IPS-18a (cell line): ENCODE data around the gene ZDHHC7.

Source experiments
- H3K27ac ChIP-seq: one replicate; pipeline ENCODE4 v1.5.1; 2013; ENCODE audit warnings: low read length
- H3K27me3 ChIP-seq: one replicate; pipeline ENCODE4 v1.6.1; 2013; ENCODE audit warnings: mild to moderate bottlenecking, low read length; ENCODE audit not compliant: control insufficient read depth, insufficient read depth
- H3K36me3 ChIP-seq: one replicate; pipeline ENCODE4 v1.6.1; 2013; ENCODE audit warnings: low read depth, low read length; ENCODE audit not compliant: control insufficient read depth
- H3K4me1 ChIP-seq: one replicate; pipeline ENCODE4 v1.6.1; 2013; ENCODE audit warnings: low read depth, low read length; ENCODE audit not compliant: control insufficient read depth
- H3K4me3 ChIP-seq: one replicate; pipeline ENCODE4 v1.5.1; 2013; ENCODE audit warnings: low read length
- H3K9ac ChIP-seq: one replicate; pipeline ENCODE4 v1.6.1; 2013; ENCODE audit warnings: mild to moderate bottlenecking, low read length, moderate library complexity
- H3K9me3 ChIP-seq: one replicate; pipeline ENCODE4 v1.6.1; 2013; ENCODE audit warnings: low read depth, low read length; ENCODE audit not compliant: control insufficient read depth

The ZDHHC7 gene

DNA sequence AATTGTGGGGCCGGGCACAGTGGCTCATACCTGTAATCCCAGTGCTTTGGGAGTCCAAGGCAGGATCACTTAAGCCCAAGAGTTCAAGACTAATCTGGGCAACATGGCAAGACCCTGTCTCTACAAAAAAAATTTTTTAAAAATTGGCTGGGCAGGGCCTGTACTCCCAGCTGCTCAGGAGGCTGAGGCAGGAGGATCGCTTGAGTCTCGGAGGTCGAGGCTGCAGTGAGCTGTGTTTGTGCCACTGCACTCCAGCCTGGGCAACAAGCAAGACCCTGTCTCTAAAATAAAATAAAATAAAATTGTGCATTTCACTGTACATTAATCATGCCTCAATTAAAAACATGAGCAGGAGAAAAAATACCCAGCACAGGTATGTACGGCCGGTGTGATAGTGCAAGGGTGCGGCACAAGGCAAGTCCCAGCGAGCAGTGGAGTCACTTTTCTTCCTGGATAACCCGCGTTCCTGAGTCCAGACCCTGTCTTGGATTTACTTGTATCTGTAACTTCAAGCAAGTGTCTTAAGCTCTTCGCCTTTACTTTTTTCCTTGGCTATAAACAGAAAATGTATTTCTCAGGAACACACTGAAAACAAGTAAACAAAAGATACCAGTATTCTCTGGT lies 11.4 kb downstream of the ZDHHC7 start:
- Histone ChIP-seq H3K36me3 (peaks cover 18% of the 10 kb centered on the region), H3K27me3 (no peaks in the 10 kb centered on the region), H3K4me1 (peaks cover 14% of the 10 kb centered on the region), H3K9me3 (no peaks in the 10 kb centered on the region), H3K4me3 (no peak overlapping the region), H3K9ac (no peak overlapping the region), H3K27ac (no peak overlapping the region)

DNA sequence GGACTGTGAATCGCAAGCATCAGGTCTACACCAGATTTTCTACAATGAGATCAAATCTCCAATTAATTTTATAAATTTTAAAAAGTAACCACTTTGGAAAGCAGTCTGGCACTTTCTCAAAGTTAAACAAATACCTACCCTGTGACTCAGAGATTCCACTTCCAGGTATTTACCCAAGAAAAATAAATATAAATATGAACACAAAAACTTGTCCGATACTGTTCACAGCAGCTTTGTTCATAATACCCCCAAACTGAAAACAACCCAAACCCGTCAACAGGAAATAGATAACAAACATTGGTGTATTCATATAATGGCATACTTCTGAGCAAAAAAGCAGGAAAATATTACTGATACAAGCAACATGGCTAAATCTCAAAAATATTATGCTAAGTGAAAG lies 12.1 kb downstream of the ZDHHC7 start:
- Histone ChIP-seq H3K9ac (no peak overlapping the region), H3K36me3 (peaks cover 26% of the 10 kb centered on the region), H3K4me3 (no peak overlapping the region)

DNA sequence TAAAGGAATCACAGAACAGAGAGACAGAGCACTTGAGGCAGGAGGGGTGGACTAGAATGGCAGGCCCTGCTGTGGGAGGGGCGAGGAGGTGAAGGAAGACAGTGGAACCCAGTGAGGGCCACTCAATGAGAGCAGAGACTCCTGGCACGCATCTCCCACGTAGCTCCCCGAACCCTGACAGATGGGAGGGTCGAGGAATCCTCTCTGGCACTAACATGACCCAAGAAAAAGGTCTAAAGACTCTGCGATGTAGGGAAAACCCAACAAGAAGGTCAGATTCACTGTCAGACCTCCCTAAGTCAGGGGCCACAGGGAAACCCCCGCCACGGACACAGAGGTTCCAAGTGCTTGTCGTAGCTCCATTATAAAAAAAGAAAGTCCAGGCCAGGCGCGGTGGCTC lies 15.0 kb downstream of the ZDHHC7 start:
- Histone ChIP-seq H3K27me3 (no peaks in the 10 kb centered on the region), H3K36me3 (peaks cover 37% of the 10 kb centered on the region), H3K4me3 (no peak overlapping the region), H3K9me3 (no peaks in the 10 kb centered on the region), H3K27ac (no peak overlapping the region), H3K9ac (no peak overlapping the region), H3K4me1 (no peaks in the 10 kb centered on the region)

More for the DNA sequence above, 12.1 kb downstream of the ZDHHC7 start:
- Histone ChIP-seq H3K4me1 (peaks cover 14% of the 10 kb centered on the region), H3K27ac (no peak overlapping the region), H3K27me3 (no peaks in the 10 kb centered on the region), H3K9me3 (no peaks in the 10 kb centered on the region)

DNA sequence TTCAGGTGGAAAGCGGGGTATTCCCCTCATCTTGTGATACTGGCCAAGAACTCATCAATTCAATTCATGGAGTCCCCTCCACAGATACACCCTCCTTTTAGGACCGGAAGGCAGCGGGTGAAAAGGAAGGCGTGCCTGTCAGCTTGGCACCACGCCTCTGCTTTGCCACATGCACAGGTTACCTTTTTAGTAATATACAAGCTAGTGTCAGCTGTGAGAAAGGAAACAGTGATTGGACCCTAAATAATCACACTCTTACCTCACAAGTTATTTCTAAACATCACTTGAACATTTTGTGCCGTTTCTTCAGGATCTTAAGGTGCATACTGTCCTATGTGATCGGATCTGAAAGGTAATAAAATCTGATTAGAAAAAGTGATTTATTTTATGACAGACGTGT lies 15.7 kb downstream of the ZDHHC7 start:
- H3K9me3 ChIP-seq = no peaks in the 10 kb centered on the region
- no peak overlapping the region for H3K27ac ChIP-seq
- no peak overlapping the region for H3K9ac ChIP-seq
- no peak overlapping the region for H3K4me3 ChIP-seq
- H3K36me3 ChIP-seq = peaks cover 36% of the 10 kb centered on the region
- H3K4me1 ChIP-seq = no peaks in the 10 kb centered on the region
- H3K27me3 ChIP-seq = no peaks in the 10 kb centered on the region

DNA sequence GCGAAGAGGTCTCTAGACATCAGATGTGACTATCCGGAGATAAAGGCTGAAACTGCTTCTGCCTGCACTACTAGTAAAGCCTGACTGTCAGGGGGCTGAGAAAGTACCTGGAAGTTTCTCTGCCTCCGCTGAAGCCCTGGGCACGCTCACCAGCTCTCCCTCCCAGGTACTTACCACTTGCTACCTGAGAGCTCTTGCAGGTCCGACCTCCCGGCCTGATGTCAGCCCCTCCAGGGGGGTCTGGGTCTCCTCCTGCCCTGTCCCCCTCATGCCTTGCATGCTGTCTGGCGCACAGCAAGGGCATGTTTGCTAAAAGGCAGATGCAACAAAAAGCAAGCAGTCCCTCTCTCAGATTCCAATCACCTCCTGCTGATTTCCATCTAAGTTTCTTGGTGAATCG lies 17.4 kb downstream of the ZDHHC7 start:
- no peak overlapping the region for H3K27ac ChIP-seq
- no peaks in the 10 kb centered on the region for H3K27me3 ChIP-seq
- peaks cover 39% of the 10 kb centered on the region for H3K36me3 ChIP-seq
- no peaks in the 10 kb centered on the region for H3K4me1 ChIP-seq
- no peak overlapping the region for H3K4me3 ChIP-seq
- no peaks in the 10 kb centered on the region for H3K9me3 ChIP-seq
- no peak overlapping the region for H3K9ac ChIP-seq

DNA sequence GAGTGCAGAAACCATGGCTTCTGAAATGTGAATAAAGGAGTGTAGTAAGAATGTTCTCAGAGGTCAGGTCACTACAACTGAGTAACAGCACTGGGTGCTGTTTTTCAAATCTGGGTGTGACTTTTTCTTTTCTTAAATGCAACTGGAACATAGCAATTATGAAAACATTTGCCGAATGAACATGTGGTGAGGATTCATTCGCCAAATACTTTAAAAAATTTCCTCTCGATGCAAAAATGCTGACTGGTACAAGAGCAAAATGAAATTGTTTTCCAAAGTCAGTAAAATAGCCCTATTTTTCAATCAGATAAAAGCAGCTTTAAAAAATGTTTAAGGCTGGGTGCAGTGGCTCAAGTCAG lies 18.6 kb downstream of the ZDHHC7 start:
- Histone ChIP-seq H3K9me3 (no peaks in the 10 kb centered on the region), H3K27ac (no peak overlapping the region), H3K36me3 (peaks cover 44% of the 10 kb centered on the region), H3K4me3 (no peak overlapping the region), H3K4me1 (no peaks in the 10 kb centered on the region), H3K27me3 (no peaks in the 10 kb centered on the region), H3K9ac (no peak overlapping the region)

DNA sequence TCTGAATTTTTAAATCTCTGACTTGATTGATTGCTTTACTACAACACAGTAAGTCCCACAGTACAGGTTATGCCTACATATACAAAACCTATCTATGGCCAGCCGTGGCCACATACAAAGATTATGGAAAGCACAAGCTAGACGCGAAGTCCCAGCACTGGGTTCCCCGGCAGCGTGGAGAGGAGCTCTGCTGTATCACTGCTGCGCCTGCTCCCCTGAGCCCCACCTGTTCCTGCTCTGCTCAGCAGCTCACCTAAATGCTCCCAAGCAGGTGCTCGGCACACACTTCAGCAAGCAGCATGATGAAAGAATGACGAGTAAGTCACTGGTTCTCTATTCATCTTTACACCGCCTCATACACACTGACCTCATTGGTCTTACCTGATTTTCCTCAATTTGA lies 20.6 kb downstream of the ZDHHC7 start:
- H3K9me3 ChIP-seq = no peaks in the 10 kb centered on the region
- H3K27ac ChIP-seq = no peak overlapping the region
- no peak overlapping the region for H3K9ac ChIP-seq
- no peaks in the 10 kb centered on the region for H3K27me3 ChIP-seq
- no peak overlapping the region for H3K4me3 ChIP-seq
- H3K4me1 ChIP-seq = no peaks in the 10 kb centered on the region
- peaks cover 51% of the 10 kb centered on the region for H3K36me3 ChIP-seq

DNA sequence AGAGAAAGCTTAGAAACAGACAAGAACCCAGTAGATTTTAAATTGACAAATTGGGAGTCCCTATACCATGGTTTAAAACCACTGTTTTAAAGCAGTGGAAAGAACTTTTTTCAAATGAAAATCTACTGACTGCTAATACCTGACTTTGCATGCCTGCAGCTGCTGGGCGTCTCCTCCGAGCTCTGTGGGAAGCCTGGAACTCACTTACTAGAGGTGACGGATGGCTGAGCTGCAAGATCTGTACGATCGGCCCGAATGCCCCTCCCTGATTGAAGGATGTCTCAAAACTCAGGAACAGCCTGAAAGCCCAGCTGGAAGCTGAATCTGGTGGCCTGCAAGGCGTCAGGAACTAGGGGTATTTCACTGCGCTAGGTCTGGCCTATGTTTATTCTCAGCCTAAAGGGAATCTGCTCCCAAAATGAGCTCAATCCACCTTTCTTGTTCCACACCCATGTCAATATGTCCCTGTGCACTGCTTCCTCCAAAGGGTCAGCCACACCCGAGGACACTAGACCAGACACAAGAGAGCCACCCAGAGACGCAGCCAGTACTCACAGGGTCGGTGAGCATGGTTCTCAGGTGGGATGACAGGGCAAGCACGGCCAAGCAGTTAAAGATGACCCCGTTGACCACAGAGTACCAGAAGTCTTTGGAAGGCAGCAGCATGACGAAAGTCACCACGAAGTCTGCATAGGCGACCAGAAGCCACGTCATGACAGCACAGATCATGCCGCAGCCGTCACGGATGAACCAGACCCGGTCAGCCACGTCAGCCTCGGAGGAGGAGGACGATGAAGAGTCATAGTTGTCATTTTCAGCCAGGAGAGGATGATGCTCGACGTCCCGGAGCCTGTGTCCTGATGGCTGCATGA lies 21.4 kb downstream of the ZDHHC7 start:
- Histone ChIP-seq H3K4me1 (no peaks in the 10 kb centered on the region), H3K27me3 (no peaks in the 10 kb centered on the region), H3K27ac (no peak overlapping the region), H3K9ac (no peak overlapping the region), H3K9me3 (no peaks in the 10 kb centered on the region), H3K4me3 (no peak overlapping the region), H3K36me3 (peaks cover 44% of the 10 kb centered on the region)

DNA sequence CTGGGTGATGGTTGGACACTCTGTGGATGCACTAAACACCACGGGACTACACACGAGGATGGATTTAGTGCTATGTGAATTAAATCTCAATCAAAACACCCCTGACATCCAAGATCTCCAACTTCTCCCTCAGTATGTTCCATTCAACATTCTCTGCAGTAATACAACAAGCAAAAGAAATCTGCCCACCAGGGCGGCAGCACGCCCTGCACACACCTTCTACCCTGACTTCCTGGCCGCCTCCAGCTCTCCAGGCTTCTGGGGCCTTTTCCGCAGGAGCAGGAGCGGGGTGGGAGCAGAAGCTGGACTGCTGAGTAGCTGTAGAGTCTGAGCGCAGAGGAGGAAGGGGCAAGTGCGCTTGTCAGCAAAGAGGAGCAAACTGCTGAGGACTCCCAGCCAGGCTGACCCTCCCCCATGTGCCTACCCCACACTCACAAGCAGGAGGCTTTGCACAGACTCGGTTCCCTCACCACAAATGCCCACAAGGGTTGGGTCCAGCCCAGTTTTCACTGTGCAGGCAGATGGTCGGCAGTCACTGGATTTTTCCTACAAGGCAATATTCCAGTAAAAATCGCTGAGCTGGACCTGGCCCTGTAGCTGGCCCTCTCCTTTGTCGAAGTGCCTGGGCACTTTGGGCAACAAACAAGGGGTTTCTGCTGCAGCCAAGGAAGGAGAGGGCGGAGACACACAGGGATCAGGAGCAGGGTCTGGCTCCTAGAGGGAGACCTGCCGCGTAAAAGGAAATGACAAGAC lies 22.8 kb downstream of the ZDHHC7 start:
- no peaks in the 10 kb centered on the region for H3K9me3 ChIP-seq
- no peak overlapping the region for H3K9ac ChIP-seq
- no peak overlapping the region for H3K4me3 ChIP-seq
- no peak overlapping the region for H3K27ac ChIP-seq
- no peaks in the 10 kb centered on the region for H3K27me3 ChIP-seq
- H3K4me1 ChIP-seq = no peaks in the 10 kb centered on the region
- peaks cover 30% of the 10 kb centered on the region for H3K36me3 ChIP-seq

DNA sequence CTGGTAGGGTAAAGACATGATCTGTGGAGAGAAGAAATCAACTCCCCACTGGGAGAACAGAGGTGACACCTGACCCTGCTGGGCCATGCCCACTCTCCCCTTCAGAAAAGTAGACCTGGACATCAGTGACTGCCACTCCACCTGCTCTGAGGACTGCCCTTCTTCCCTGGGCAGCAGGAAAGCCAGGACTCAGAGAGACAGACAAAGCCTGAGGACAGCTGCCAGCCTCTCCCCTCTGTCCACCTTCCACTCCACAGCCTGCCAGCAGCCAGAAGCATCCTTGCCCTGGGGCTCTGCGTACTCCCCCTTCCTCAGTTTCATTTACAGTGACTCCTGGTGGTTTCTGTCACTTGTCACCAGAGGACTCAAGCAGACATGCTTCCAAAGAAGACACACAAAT lies 24.5 kb downstream of the ZDHHC7 start:
- H3K4me1 ChIP-seq = no peaks in the 10 kb centered on the region
- no peaks in the 10 kb centered on the region for H3K9me3 ChIP-seq
- H3K27me3 ChIP-seq = no peaks in the 10 kb centered on the region
- H3K27ac ChIP-seq = no peak overlapping the region
- peaks cover 25% of the 10 kb centered on the region for H3K36me3 ChIP-seq
- H3K4me3 ChIP-seq = no peak overlapping the region
- H3K9ac ChIP-seq = no peak overlapping the region

DNA sequence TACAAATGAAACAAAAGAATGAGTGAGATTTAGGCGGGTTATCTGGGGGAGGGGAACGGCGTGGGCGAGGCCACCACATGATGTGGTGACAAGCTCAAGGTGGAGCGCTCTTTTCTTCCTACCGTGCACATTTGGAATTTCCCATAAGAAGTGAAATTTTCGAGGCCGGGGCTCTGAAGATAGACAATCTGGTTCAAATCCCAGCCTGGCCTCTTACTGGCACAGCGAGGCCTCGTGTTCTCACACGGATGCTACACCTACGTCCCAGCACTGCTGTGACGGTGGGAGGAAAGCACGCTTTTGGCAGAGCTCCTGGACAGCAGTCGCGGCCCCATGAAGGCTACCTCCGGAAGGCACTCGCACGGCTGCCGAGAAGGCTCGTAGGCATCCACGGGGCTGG lies 25.2 kb downstream of the ZDHHC7 start:
- H3K4me1 ChIP-seq = no peaks in the 10 kb centered on the region
- H3K9ac ChIP-seq = no peak overlapping the region
- H3K4me3 ChIP-seq = no peak overlapping the region
- no peaks in the 10 kb centered on the region for H3K9me3 ChIP-seq
- no peaks in the 10 kb centered on the region for H3K27me3 ChIP-seq
- peaks cover 32% of the 10 kb centered on the region for H3K36me3 ChIP-seq
- H3K27ac ChIP-seq = no peak overlapping the region
